Uterus (tissue), 2 donors: ENCODE results near the gene BARHL1.

Source experiments
- POLR2A ChIP-seq, 2 donors: fragments of 450-650 bp; IDR thresholded peaks; one replicate each; pipeline ENCODE4 v1.6.1; 2016; ENCODE audit warnings: antibody characterized with exemption in 2 of 2, mild to moderate bottlenecking in 1 of 2, moderate library complexity in 1 of 2
- TF ChIP-seq, protein P1 (sequence below), 4 experiments: fragments of 200-600 bp in 2 of 4; fragments of 450-650 bp in 2 of 4; sonication (generic) in 2 of 4; IDR thresholded peaks; one replicate each; pipeline ENCODE4 v1.5.1; 2016 to 2019; ENCODE audit warnings: antibody characterized with exemption in 4 of 4, mild to moderate bottlenecking in 2 of 4, moderate library complexity in 1 of 4

DNA sequence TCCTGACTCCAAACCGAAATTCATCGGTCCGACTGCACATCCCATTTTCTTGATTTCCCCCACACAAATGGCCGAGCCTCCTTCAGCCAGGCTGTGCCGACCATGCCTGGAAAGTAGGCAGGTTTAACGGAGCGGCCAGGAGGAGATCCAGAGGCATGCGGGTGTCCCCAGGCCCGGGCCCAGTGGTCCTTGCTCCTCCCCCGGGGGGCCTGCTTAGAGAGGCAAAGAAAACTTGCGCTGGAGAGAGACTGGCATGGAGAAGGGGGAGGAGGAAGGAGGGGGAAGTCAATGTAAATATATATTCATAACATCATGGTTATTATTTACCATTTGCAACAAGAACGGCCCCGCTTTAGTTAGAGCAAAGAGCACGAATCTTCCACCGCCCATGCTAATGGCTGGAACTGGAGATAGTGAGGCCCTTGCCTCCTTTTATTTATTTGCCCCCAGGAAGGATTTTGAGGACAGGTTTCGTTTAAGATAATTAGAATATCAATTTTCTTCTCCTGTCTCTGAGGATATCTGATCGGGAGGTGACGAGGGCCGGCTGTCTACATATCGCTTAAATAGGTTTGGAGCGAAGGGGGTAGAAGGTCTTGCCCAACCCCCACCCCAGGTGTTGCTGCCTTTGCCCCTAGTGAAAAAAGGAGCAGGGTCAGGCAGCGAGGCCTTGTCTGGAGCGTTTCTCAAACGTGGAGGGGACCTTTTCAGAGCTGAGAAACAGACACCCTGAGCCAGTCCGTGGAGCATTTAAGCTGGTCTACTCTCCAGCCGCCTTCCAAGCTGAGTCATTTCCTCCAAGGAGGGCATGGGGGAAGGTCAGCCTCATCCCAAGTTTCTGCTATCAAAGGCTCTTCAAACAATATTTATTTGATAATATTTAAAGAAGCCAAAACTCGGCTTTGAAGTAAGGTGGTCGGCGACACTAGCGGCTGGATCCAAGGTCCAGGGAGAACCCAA lies 2.5 kb downstream of the BARHL1 start:
- TF ChIP-seq, protein P1, sequence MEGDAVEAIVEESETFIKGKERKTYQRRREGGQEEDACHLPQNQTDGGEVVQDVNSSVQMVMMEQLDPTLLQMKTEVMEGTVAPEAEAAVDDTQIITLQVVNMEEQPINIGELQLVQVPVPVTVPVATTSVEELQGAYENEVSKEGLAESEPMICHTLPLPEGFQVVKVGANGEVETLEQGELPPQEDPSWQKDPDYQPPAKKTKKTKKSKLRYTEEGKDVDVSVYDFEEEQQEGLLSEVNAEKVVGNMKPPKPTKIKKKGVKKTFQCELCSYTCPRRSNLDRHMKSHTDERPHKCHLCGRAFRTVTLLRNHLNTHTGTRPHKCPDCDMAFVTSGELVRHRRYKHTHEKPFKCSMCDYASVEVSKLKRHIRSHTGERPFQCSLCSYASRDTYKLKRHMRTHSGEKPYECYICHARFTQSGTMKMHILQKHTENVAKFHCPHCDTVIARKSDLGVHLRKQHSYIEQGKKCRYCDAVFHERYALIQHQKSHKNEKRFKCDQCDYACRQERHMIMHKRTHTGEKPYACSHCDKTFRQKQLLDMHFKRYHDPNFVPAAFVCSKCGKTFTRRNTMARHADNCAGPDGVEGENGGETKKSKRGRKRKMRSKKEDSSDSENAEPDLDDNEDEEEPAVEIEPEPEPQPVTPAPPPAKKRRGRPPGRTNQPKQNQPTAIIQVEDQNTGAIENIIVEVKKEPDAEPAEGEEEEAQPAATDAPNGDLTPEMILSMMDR (IDR thresholded peaks at IDR 0.05) = no peak
- no peak for TF ChIP-seq POLR2A (IDR thresholded peaks at IDR 0.05)
